ENCODE results near the gene GPATCH2. TPM values are rescaled to one million over a fixed set of nuclear protein-coding genes. Genes with fewer than 3 reads are reported as not detected.

GPATCH2 gene
- total RNA-seq, 2 experiments from 2014 or later = 9.2 to 9.6 TPM

GRCh38 chr1:217453816-217454215, 177.1 kb downstream of the GPATCH2 start:
- ChIA-PET POLR2A (no interaction called here), CTCF (no interaction called here)
- H3K4me1 ChIP-seq (ENCODE audit: insufficient read depth, low read length) = no peaks in the 10 kb centered on the region
- no peaks in the 10 kb centered on the region for H3K4me1 Mint-ChIP-seq (ENCODE audit: low read depth)
- H3K36me3 Mint-ChIP-seq (ENCODE audit: low read depth) = peaks cover 35% of the 10 kb centered on the region
- no peaks in the 10 kb centered on the region for H3K36me3 ChIP-seq (ENCODE audit: insufficient read depth, low read length)
- no peak overlapping the region for H3K27ac ChIP-seq (ENCODE audit: low read depth in 1 of 2, low read length in 2 of 2)
- H3K27me3 Mint-ChIP-seq = no peaks in the 10 kb centered on the region
- no peaks in the 10 kb centered on the region for H3K9me3 Mint-ChIP-seq
- no peaks in the 10 kb centered on the region for H3K9me3 ChIP-seq (ENCODE audit: control insufficient read depth in 1 of 2, insufficient read depth in 1 of 2, low read length in 2 of 2)
- H3K27ac Mint-ChIP-seq = no peak overlapping the region
- ATAC-seq (ENCODE audit: poor library complexity) (no peak), DNase-seq (no peak)
- no peak overlapping the region for H3K4me3 Mint-ChIP-seq
- H3K4me3 ChIP-seq (ENCODE audit: low read length) = no peak overlapping the region
- intact Hi-C loops (cut with DNase I, micrococcal nuclease) = no loop called here
- TF ChIP-seq CTCF (IDR thresholded peaks at IDR 0.05) = no peak
- H3K27me3 ChIP-seq (ENCODE audit: control insufficient read depth in 1 of 2, insufficient read depth in 2 of 2, low read length in 2 of 2) = no peaks in the 10 kb centered on the region

GRCh38 chr1:217449370-217449769, 181.5 kb downstream of the GPATCH2 start:
- no peak for ATAC-seq (ENCODE audit: poor library complexity)
- Mint-ChIP-seq H3K36me3 (ENCODE audit: low read depth) (peaks cover 53% of the 10 kb centered on the region), H3K27ac (no peak overlapping the region)

GRCh38 chr1:217443845-217444244, 187.0 kb downstream of the GPATCH2 start:
- no peaks in the 10 kb centered on the region for H3K36me3 ChIP-seq (ENCODE audit: insufficient read depth, low read length)
- no peak overlapping the region for H3K27ac ChIP-seq (ENCODE audit: low read depth in 1 of 2, low read length in 2 of 2)
- no peaks in the 10 kb centered on the region for H3K9me3 ChIP-seq (ENCODE audit: control insufficient read depth in 1 of 2, insufficient read depth in 1 of 2, low read length in 2 of 2)
- no peak for TF ChIP-seq CTCF (IDR thresholded peaks at IDR 0.05)
- peaks cover 79% of the 10 kb centered on the region for H3K36me3 Mint-ChIP-seq (ENCODE audit: low read depth)
- no peak overlapping the region for H3K4me3 ChIP-seq (ENCODE audit: low read length)
- H3K4me1 Mint-ChIP-seq (ENCODE audit: low read depth) = no peaks in the 10 kb centered on the region
- intact Hi-C loops (cut with DNase I, micrococcal nuclease) = no loop called here
- no peak overlapping the region for H3K27ac Mint-ChIP-seq
- POLR2A ChIA-PET = no interaction called here
- CTCF ChIA-PET = no interaction called here
- H3K27me3 Mint-ChIP-seq = no peaks in the 10 kb centered on the region
- peaks cover 8% of the 10 kb centered on the region for H3K9me3 Mint-ChIP-seq
- no peak for ATAC-seq (ENCODE audit: poor library complexity)
- H3K4me1 ChIP-seq (ENCODE audit: insufficient read depth, low read length) = no peaks in the 10 kb centered on the region
- no peaks in the 10 kb centered on the region for H3K27me3 ChIP-seq (ENCODE audit: control insufficient read depth in 1 of 2, insufficient read depth in 2 of 2, low read length in 2 of 2)
- no peak overlapping the region for H3K4me3 Mint-ChIP-seq
- no peak for DNase-seq

More at GRCh38 chr1:217449370-217449769, 181.5 kb downstream of the GPATCH2 start:
- H3K4me1 Mint-ChIP-seq (ENCODE audit: low read depth) = no peaks in the 10 kb centered on the region
- Histone ChIP-seq H3K27me3 (ENCODE audit: control insufficient read depth in 1 of 2, insufficient read depth in 2 of 2, low read length in 2 of 2) (no peaks in the 10 kb centered on the region), H3K4me1 (ENCODE audit: insufficient read depth, low read length) (no peaks in the 10 kb centered on the region), H3K9me3 (ENCODE audit: control insufficient read depth in 1 of 2, insufficient read depth in 1 of 2, low read length in 2 of 2) (no peaks in the 10 kb centered on the region), H3K27ac (ENCODE audit: low read depth in 1 of 2, low read length in 2 of 2) (no peak overlapping the region), H3K36me3 (ENCODE audit: insufficient read depth, low read length) (no peaks in the 10 kb centered on the region), H3K4me3 (ENCODE audit: low read length) (no peak overlapping the region)
- no peak for DNase-seq
- intact Hi-C loops (cut with DNase I, micrococcal nuclease) = no loop called here
- no peak for TF ChIP-seq CTCF (IDR thresholded peaks at IDR 0.05)
- H3K27me3 Mint-ChIP-seq = no peaks in the 10 kb centered on the region
- no peak overlapping the region for H3K4me3 Mint-ChIP-seq
- ChIA-PET CTCF (no interaction called here), POLR2A (no interaction called here)
- no peaks in the 10 kb centered on the region for H3K9me3 Mint-ChIP-seq
